Thyroid gland (tissue), 4 donors: Measurements from ENCODE around the gene ATP5F1D.

Source experiments
- CTCF ChIP-seq, 6 experiments: fragments of 200-600 bp in 3 of 6; fragments of 450-650 bp in 3 of 6; sonication (generic) in 3 of 6; IDR thresholded peaks; one replicate each; pipeline ENCODE4 v1.5.1; 2016 to 2019; ENCODE audit warnings: antibody characterized with exemption in 6 of 6, mild to moderate bottlenecking in 2 of 6, inconsistent platforms in 1 of 6, moderate library complexity in 1 of 6
- POLR2A ChIP-seq, 2 donors: fragments of 450-650 bp; IDR thresholded peaks; one replicate each; pipeline ENCODE4 v1.6.1; 2017; ENCODE audit warnings: antibody characterized with exemption in 2 of 2, mild to moderate bottlenecking in 2 of 2, moderate library complexity in 1 of 2

GRCh38 chr19:1225440-1226226 lies 15.9 kb upstream of the ATP5F1D start:
- no peak for TF ChIP-seq CTCF (IDR thresholded peaks at IDR 0.05)
- TF ChIP-seq POLR2A (IDR thresholded peaks at IDR 0.05): no peak
